Pons (tissue), 1 donor: ENCODE measurements around the gene TTYH2.
A peak's percentile ranks its signal among the peaks of the same experiment; 100 is the strongest.

ENCODE experiments used
- DNase-seq: peaks from one replicate; pipeline ENCODE4 v3.0.0-alpha.2; 2016; ENCODE audit warnings: low spot score

TTYH2 gene

DNA sequence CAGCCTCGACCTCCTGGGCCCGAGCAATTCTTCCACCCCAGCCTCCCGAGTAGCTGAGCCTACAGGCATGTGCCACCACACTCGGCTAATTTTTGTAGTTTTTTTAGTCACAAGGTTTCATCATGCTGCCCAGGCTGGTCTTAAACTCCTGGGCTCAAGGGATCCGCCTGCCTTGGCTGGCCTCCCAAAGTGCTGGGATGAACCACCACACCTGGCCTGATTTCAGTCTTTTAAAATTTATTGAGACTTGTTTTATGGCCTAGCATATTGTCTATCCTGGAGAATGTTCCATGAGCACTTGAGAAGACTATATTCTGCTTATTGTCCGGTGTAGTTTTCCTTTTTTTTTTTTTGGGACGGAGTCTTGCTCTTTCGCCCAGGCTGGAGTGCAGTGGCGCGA, 79.1 kb downstream of the TTYH2 start:
- no peak for DNase-seq

GRCh38 chr17:74295625-74296547, 82.5 kb downstream of the TTYH2 start:
- DNase-seq: no peak

GRCh38 chr17:74296548-74296936, 83.2 kb downstream of the TTYH2 start:
- DNase-seq: peak; percentile 95

GRCh38 chr17:74297941-74298340, 84.6 kb downstream of the TTYH2 start:
- no peak for DNase-seq

- no peak for DNase-seq
Observed at GRCh38 chr17:74298778-74299177, 85.4 kb downstream of the TTYH2 start.

DNA sequence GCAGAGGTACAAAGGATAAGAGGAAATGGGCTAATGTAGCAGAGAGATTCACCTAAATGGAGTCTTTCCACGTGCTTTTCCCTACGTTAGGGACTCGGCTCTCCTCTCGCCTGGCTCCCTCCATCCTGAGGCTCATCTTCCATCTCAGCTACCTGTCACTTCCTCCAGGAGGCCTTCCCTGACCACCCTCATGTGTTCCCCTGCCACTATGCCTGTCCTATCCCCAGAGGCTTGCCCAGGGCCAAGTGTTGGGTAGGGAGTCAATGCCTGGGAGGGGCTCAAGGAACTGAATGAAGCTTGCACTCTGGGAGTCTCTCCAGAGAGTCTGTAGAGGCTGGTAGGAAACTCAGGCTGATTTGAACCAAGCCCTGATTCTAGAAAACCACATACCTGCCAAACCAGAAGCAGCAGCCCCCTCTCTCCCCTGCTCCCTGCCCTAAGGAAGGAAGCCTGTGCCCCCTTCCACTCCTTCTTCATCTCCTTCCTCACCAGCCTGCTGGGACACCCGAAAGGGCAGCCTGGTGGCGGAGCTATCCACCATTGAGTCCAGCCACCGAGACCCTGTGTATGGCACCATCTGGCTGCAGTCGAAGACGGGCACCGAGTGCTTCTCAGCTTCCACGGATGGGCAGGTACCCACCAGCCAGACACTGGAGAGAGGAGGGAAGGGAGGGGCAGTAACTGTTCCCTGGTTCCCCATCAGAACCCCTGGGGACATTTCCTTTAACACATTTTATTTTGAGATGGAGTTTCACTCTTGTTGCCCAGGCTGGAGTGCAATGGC, 86.0 kb downstream of the TTYH2 start:
- DNase-seq: no peak

- DNase-seq: no peak
Observed at GRCh38 chr17:74303305-74303704, 89.9 kb downstream of the TTYH2 start.

- no peak for DNase-seq
Observed at GRCh38 chr17:74304184-74304583, 90.8 kb downstream of the TTYH2 start.

DNA sequence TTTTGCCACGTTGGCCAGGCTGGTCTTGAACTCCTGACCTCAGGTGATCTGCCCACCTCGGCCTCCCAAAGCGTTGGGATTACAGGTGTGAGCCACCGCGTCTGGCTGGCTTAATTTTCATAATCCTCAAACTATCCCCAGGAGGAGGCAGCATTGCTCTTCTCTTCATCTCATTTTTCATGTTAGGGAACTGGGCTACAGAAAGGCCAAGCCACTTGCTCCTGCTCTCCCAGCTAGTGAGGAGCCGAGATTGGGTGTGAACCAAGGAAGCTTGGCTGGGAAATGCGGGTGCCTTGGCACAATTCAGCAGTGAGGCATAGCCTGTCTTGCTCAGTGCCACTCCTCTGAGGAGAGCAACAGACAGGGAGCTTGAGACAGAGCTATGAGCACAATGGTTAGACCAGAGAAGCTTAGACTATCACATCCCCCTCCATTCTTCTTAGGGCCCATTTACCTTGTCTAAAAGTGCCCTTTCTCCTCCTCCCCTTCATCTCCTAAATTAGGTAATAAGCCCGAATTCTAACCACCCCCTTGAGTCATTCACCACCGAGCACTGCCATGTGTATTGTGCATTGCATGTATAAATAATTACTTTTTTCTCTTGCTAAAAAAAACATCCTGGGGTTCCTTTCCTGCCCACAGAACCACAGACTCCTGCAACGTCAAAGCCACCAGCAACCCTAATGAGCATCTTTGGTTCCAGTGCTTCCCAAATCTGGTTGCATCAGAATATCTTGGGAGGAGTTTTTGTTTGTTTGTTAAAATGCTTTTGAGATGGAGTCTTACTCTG, 92.7 kb downstream of the TTYH2 start:
- DNase-seq: peak; percentile 56

GRCh38 chr17:74307984-74308773, 94.8 kb downstream of the TTYH2 start:
- DNase-seq: no peak

DNA sequence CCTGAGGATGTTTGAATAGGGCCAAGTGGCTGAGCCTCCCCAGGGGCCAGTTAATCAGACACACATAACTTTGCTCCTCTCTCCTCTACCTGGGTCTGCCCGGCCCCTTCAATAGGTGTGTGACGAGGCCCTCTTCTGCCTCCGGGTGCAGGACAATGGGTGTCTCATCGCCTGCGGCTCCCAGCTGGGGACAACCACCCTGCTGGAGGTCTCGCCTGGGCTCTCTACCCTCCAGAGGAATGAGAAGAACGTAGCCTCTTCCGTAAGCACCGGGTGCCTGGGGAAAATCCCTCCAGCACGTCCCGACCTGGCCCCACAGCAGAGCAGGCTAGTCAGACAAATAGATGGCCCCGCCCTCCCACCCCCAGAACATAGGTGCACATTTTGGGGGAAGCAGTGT, 96.5 kb downstream of the TTYH2 start:
- DNase-seq: no peak
